Lung (tissue), 12 donors: Measurements from ENCODE around the gene WNT5B. TPM values are rescaled to one million over a fixed set of nuclear protein-coding genes. Genes with fewer than 3 reads are reported as not detected.
"Not testable (repeated sequence)": the region's sequence is repeated elsewhere in the genome, so short reads cannot be mapped to it uniquely, and the experiment has no call there.

Experiments
- ATAC-seq: fragments of 200-7000 bp; cut with Tn5 transposase; one replicate; pipeline ENCODE4 v1.9.1; 2020; ENCODE audit warnings: moderate number of reproducible peaks; ENCODE audit not compliant: insufficient read depth, low FRiP score
- DNase-seq, 3 donors: peaks; one replicate each; pipeline ENCODE4 v3.0.0-alpha.2; 2013 to 2017
- H3K27ac ChIP-seq, 2 donors: one replicate each; pipeline ENCODE4 v1.5.1; 2013; ENCODE audit warnings: mild to moderate bottlenecking in 2 of 2, moderate library complexity in 2 of 2, control low read depth in 1 of 2, inconsistent platforms in 1 of 2, low read depth in 1 of 2, low read length in 1 of 2
- H3K27me3 ChIP-seq, 3 donors: one replicate each; pipeline ENCODE4 v1.5.1; 2013; ENCODE audit warnings: low read length in 2 of 3; ENCODE audit not compliant: control insufficient read depth in 3 of 3, insufficient read depth in 3 of 3
- H3K36me3 ChIP-seq, 4 donors: one replicate each; pipeline ENCODE4 v1.5.1; 2013; ENCODE audit warnings: low read length in 4 of 4, mild to moderate bottlenecking in 1 of 4, moderate library complexity in 1 of 4; ENCODE audit not compliant: control insufficient read depth in 4 of 4, insufficient read depth in 4 of 4
- H3K4me1 ChIP-seq, 5 donors: one replicate each; pipeline ENCODE4 v1.5.1; 2013; ENCODE audit warnings: low read length in 5 of 5, mild to moderate bottlenecking in 2 of 5, moderate library complexity in 1 of 5; ENCODE audit not compliant: control insufficient read depth in 5 of 5, insufficient read depth in 5 of 5
- H3K4me3 ChIP-seq: one replicate; pipeline ENCODE4 v1.5.1; 2013; ENCODE audit warnings: mild to moderate bottlenecking, control low read depth, moderate library complexity
- H3K9ac ChIP-seq, 2 donors: one replicate each; pipeline ENCODE4 v1.5.1; 2013; ENCODE audit warnings: low read length in 2 of 2, control low read depth in 1 of 2; ENCODE audit not compliant: insufficient read depth in 1 of 2
- H3K9me3 ChIP-seq, 4 donors: one replicate each; pipeline ENCODE4 v1.5.1; 2013; ENCODE audit warnings: low read length in 3 of 4, mild to moderate bottlenecking in 1 of 4, moderate library complexity in 1 of 4; ENCODE audit not compliant: control insufficient read depth in 4 of 4, insufficient read depth in 3 of 4
- WGBS, 2 donors: extraction: QIAGEN DNeasy Blood & Tissue Kit; methylation state at CpG; one replicate each; pipeline ENCODE4 v1.1.7; 2013; 5-methylcytosine and 5-hydroxymethylcytosine counted together
- polyA plus RNA-seq, 2 donors: library from polyadenylated mRNA; stranded (reverse); fragments of 200-250 nt; gene quantifications; one replicate each; pipeline ENCODE4 v1.2.1, GENCODE V29; 2013
- total RNA-seq, 2 donors: library from RNA; depleted of rRNA in 1 of 2; stranded (reverse); fragments of >200 nt in 1 of 2; gene quantifications; one replicate each; pipeline ENCODE4 v1.2.1, GENCODE V29; 2014 to 2021
- TF ChIP-seq, protein P1 (sequence below): IDR thresholded peaks from 2 replicates; pipeline ENCODE4 v1.5.1; 2012; ENCODE audit warnings: mild to moderate bottlenecking; ENCODE audit errors: control extremely low read depth, extremely low read depth
- donor health status: control.
- donor health status: control.
- donor health status: Bipolar disorder and iron deficiency.
- donor health status: healthy.
- donor health status: DM: yes; HTN: yes; CAD: no.

WNT5B gene
- total and polyA plus RNA-seq, 4 donors, result 2.8 to 12.6 (median 5.7) TPM

DNA sequence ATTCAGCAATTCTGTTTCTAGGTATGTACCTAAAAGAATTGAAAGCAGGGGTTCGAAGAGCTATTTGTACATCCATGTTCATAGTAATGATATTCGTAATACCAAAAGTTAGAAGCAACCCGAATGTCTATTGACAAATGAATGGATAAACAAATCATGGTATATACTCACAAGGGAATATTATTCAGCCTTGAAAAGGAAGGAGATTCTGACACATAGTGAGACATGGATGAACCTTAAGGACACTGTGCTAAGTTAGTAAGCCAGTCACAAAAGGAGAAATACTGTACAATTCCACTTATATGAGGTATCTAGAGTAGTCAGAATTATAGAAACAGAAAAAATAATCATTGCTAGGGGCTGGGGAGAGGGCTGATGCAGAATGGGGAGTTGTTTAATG, 30.3 kb upstream of the WNT5B start:
- WGBS, 2 donors, result 97 to 98% methylated on average over 3 of the region's 3 CpGs
- DNase-seq (no peak), ATAC-seq (no peak)
- Histone ChIP-seq H3K27me3 (no peaks in the 10 kb centered on the region), H3K9ac (no peak overlapping the region), H3K27ac (no peak overlapping the region), H3K9me3 (no peaks in the 10 kb centered on the region), H3K4me1 (peaks cover 0 to 10% (median 2%) of the 10 kb centered on the region in 5 donors), H3K36me3 (no peaks in the 10 kb centered on the region), H3K4me3 (no peak overlapping the region)
- TF ChIP-seq, protein P1, sequence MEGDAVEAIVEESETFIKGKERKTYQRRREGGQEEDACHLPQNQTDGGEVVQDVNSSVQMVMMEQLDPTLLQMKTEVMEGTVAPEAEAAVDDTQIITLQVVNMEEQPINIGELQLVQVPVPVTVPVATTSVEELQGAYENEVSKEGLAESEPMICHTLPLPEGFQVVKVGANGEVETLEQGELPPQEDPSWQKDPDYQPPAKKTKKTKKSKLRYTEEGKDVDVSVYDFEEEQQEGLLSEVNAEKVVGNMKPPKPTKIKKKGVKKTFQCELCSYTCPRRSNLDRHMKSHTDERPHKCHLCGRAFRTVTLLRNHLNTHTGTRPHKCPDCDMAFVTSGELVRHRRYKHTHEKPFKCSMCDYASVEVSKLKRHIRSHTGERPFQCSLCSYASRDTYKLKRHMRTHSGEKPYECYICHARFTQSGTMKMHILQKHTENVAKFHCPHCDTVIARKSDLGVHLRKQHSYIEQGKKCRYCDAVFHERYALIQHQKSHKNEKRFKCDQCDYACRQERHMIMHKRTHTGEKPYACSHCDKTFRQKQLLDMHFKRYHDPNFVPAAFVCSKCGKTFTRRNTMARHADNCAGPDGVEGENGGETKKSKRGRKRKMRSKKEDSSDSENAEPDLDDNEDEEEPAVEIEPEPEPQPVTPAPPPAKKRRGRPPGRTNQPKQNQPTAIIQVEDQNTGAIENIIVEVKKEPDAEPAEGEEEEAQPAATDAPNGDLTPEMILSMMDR, result no peak

DNA sequence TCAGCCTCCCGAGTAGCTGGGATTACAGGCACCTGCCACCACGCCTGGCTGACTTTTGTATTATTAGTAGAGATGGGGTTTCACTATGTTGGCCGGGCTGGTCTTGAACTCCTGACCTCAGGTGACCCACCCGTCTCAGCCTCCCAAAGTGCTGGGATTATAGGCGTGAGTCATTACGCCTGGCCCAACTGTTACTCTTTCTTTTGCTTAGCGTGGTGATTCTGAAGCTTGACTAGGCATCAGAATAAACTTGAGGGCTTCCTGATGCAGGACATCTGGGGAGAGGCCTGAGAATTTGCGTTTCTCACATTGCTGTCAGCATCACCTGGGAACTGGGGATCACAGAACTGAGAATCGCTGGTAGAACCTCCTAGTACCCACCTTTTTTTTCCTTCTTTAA, 26.3 kb upstream of the WNT5B start:
- not testable (repeated sequence) for H3K9ac ChIP-seq, H3K27me3 ChIP-seq, H3K4me3 ChIP-seq, DNase-seq, H3K9me3 ChIP-seq, ATAC-seq, H3K36me3 ChIP-seq, H3K27ac ChIP-seq
- peaks cover 0 to 14% (median 4%) of the 10 kb centered on the region in 5 donors for H3K4me1 ChIP-seq
- whole genome bisulfite sequencing, 2 donors, result 95 to 96% methylated on average over 9 of the region's 9 CpGs

DNA sequence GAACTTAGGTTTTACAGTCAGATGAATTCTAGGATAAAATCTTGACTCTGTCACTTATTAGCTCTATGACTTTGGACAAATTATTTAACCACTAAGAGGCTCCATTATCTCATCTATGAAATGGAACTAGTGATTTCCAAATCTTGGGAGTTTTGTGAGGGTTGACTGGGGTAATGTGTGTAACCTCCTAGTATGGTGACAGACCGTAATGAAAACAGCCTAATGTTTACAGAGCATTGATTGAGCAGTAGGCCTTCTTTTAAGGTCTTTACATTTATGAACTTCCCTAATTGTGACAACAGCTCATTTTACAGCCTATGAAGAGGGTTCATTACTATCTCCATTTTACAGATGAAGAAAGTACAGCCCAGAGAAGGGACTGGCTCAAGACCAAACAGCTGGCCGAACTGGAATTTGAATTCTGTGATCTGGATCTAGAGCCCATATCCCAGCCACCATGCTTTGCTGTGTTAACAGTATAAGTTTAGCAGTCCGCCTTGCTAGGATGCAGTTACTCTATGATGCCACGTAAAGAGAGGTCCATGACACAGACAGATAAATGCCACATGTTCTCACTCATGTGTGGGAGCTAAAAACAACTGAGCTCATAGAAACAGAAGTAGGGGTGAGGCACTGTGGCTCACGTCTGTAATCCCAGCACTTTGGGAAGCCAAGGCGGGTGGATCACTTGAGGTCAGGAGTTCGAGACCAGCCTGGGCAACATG, 25.6 kb upstream of the WNT5B start:
- no peaks in the 10 kb centered on the region for H3K27me3 ChIP-seq
- TF ChIP-seq, protein P1, result no peak
- ATAC-seq (no peak), DNase-seq (no peak)
- no peaks in the 10 kb centered on the region for H3K36me3 ChIP-seq
- H3K27ac ChIP-seq, result no peak overlapping the region
- H3K9ac ChIP-seq, result no peak overlapping the region
- H3K4me1 ChIP-seq, result peaks cover 0 to 17% (median 4%) of the 10 kb centered on the region in 5 donors
- WGBS, 2 donors, result 90 to 95% methylated on average over 7 of the region's 7 CpGs
- no peaks in the 10 kb centered on the region for H3K9me3 ChIP-seq
- no peak overlapping the region for H3K4me3 ChIP-seq

DNA sequence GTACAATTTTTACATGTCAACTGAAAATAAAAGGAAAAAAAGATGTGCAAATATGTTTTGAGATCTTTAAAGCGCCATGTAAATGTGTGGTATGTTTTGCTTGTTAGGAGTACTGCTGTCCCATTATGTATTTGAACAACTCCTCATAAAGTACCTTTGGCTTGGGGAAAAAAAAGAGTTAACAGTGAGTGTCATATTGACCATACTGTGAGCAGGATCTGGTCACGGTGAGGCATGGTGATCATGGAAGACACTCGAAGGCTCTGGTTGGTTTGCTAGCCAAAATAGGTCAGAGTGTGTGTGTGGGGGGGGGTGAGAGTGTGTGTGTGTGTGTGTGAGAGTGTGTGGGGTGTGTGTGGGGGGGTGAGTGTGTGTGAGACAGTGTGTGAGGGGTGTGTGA, 24.6 kb upstream of the WNT5B start:
- DNase-seq (no peak), ATAC-seq (no peak)
- peaks cover 0 to 20% (median 4%) of the 10 kb centered on the region in 5 donors for H3K4me1 ChIP-seq
- no peak overlapping the region for H3K4me3 ChIP-seq
- H3K36me3 ChIP-seq, result no peaks in the 10 kb centered on the region
- no peaks in the 10 kb centered on the region for H3K27me3 ChIP-seq
- WGBS, 2 donors, result 69 to 89% methylated on average over 3 of the region's 3 CpGs
- peak overlapping the region in 1 of 2 donors; percentile 31 for H3K27ac ChIP-seq
- TF ChIP-seq, protein P1, result no peak
- H3K9ac ChIP-seq, result no peak overlapping the region
- no peaks in the 10 kb centered on the region for H3K9me3 ChIP-seq
